Inflammatory macrophage treated with lipopolysaccharide for 1 hour (primary cell): ENCODE measurements around the gene NMNAT2.
"Not testable (repeated sequence)": the region's sequence is repeated elsewhere in the genome, so short reads cannot be mapped to it uniquely, and the experiment has no call there.

Source experiments
- DNase-seq, 2 donors: peaks; one replicate each; pipeline ENCODE4 v3.0.0-alpha.2; 2020 to 2022

Gene NMNAT2

DNA sequence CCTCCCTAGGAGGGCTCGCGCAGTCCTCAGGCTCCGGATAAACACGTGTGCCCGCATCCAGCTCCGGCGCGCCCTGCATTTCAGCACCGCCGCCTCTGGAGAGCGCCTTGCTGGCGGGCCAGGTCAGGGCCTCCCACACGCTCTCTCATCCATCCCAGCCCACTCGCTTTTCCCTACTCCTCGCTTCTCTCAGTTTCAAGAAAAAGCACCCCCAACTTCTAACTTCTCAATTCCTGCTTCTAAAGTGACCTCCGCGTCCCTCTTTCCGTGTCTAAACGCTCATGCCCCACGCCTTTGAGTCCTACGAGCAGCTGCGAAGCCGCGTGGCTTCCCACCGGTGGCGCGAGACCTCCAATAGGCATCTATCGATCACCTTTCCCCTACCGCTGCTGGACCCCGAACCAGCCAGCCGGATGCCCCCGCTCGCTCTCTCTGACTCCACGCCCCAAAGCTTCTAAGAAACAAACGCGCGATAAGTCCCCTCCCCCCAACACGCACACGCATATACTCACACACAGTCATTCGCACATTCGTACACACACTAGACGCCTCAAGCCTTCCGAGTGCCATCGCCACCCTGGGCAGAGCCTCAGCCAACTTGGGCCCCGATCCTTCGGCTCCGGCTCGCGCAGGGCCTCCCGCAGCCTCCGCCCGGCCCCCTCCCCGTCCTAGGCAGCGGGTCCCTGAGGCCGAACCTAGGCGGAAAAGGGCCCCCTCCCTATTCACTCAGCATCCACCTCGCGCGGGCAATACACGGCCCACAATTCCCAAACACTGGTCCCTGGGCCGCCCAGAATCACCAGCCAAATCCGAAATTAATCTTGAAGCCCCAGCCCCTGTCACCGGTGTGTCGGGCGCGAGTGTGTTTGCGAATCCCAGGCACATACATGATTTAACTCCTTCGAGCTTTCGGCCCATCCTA, 1.1 kb downstream of the NMNAT2 start:
- DNase-seq = peak; percentile 32 to 51

DNA sequence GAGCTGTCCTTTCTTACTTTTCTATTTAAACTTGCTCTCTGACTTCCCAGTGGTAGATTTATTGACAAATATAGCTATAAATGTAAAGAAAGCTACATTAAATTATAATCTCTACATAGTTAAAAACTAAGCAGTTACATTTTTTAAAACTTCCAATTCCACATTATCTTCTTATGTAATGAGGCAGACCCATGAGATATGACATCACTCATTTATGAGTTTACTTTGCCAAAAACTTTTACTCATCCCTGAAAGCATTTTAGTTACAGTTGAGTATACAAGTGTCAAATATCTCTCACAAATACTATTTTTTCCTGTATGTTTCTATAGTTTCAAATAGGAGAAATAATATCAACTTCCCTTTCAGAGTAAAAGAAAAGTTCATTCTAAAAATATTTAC, 3.8 kb downstream of the NMNAT2 start:
- no peak for DNase-seq

DNA sequence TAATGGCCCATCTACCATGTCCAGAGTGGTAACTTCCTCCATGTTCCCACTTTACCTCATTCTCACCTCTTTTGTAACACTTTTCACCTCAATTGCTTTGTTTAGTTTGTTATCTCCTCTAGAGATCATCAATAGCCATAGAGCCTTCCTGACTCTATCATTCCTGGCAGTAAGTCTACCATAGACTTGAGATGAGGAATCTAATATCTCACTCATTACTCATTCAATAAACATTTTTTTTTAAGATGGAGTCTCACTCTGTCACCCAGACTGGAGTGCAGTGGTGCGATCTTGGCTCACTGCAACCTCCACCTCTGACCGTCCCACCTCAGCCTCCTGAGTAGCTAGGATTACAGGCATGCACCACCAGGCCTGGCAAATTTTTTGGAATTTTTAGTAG, 7.1 kb downstream of the NMNAT2 start:
- no peak for DNase-seq

DNA sequence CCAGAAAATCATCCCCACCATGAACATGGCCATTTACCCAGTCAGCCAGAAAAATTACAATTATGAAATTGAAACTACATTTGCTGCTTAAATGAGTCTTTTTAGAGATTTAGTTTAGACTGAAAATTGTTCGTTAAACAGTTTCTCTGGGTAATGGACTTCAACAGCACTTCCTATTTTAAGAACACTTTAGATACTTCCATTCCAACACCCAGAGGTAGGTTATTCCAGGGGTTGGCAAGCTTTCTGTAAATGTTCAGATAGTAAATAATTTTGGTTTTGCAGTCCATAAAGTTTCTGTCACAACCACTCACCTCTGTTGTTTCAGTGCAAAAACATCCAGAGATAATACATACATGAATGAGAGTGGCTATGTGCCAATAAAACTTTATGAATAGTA, 10.2 kb downstream of the NMNAT2 start:
- DNase-seq = no peak

DNA sequence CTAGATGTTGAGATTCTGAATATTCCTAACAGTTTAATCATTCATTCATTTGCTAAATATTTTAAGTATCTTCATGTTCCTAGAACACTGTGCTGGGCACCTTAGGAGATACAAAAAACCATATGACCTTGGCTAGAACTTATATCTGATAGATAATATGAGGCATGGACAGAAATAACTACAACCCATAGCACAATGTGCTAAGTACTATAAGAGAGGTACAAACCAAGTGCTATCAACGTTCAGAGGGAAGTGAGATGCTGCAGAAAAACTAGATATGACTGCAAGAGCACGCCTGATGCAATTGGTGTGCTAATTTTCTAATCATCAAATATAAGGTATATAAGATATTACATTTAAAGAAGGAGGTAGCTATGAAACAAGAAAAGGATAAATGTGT, 10.7 kb downstream of the NMNAT2 start:
- DNase-seq = no peak

DNA sequence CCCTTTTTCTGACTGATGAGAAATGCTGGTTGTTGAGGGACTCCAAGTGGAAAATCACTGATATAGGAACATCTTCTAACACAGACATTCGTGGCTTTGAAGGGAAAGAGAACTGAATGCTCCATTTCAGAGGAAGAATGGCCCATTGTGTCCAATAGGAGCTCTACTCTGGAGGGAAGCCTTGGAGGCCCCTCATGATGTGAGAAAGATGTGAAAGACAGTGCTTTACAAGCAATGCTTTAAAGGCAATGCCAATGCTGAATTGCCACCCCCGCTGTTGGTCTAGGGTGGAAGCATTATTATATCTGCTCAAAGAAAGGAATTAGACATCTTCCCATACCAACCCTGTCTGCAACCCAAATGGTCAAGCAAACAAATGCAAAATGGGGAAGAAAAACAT, 13.7 kb downstream of the NMNAT2 start:
- no peak for DNase-seq

DNA sequence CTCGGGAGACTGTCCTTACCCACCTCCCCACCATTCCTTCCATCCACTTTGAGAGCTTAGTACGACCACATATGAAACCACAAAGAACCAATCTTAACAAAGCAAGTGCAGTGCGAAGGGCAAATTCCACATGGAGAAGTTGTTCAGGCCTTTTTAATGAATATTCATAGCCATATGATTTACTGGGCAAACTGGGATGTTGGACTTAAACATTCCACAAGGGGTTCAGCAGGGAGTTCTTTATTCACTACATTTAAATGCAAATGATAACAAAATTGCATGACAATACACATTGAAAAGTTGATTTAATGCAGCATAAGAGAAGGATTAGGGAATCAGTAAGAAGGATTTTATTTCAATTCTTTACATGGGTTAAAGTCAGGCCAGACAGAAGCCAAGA, 14.7 kb downstream of the NMNAT2 start:
- DNase-seq = no peak

DNA sequence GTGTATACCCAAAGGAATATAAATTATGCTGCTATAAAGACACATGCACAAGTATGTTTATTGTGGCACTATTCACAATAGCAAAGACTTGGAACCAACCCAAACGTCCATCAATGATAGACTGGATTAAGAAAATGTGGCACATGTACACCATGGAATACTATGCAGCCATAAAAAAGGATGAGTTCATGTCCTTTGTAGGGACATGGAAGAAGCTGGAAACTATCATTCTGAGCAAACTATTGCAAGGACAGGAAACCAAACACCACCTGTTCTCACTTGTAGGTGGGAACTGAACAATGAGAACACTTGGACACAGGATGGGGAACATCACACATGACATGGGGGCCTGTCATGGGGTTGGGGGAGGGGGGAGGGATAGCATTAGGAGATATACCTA, 16.6 kb downstream of the NMNAT2 start:
- DNase-seq = not testable (repeated sequence)

DNA sequence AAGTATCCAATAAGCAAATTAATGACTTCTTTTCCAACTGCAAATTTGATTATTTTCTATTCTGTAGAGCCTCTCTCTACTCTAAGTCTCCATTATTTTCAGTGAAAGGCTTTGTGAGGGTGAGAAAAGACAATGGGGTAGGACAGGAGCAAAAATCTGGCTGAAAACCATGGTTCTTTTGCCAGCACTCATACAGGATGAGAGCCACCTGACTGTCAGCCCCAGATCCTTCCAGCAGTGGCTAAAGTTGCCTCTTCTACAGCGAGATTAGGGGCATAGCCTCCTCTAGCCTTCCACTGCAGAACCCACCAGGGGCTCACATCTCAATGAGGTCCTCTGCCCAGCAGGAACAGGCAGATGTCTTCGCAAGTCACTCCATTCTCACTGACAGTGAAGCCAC, 23.7 kb downstream of the NMNAT2 start:
- no peak for DNase-seq

DNA sequence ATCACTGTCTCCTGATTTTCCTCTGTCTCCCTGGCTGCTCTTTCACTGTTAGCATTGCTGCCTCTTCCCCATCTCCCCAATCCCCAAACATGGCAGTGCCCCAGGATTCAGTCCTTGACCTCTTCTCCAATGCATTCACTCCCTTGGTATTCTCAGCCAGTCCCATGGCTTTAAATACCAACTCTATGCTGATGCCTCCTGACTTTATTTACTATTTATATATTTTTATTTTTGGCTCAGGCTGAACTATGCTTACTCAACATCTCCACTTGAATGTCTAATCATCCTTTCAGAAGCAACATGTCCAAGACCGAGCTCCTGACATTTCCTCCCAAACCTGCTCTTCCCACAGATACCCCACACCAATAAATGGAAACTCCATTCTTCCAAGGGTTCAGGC, 26.3 kb downstream of the NMNAT2 start:
- no peak for DNase-seq

DNA sequence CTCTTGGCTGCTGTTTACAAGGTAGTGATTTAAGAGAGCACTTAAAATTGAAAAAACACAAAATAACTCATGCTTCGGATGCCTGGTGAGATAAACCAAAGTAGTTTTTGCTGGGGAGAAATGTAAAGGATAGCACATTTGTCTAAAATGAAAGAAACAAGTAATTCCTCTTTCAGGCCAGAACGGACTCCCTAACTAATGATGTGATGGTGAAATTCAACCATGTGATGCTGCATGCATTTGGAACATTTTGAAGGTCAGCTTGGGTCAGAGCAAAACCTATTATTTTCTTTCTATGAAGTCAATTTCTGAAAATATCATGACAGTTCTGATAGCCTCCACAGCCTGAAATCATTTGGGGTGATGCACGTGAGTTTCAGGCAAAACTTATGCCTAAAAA, 27.6 kb downstream of the NMNAT2 start:
- DNase-seq = peak; percentile 27 to 37

DNA sequence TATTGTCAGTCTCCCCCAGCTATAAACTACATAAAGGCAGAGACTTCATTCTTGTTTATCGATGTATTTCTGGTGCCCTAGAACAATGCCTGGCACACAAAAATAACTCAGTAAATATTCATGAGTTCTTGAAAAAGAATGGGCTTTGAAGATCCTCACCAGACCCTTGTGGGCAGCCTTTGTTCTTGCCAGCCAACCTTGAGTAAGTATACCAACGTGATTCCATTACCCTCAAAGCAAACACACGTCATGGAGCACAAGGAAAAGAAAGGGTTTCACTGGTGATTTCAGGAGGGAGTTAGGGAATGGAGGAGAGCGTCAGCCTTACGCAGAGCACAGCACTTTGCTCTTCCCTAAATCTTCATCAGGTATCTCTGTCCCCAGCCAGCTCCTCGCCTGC, 29.4 kb downstream of the NMNAT2 start:
- DNase-seq = no peak

DNA sequence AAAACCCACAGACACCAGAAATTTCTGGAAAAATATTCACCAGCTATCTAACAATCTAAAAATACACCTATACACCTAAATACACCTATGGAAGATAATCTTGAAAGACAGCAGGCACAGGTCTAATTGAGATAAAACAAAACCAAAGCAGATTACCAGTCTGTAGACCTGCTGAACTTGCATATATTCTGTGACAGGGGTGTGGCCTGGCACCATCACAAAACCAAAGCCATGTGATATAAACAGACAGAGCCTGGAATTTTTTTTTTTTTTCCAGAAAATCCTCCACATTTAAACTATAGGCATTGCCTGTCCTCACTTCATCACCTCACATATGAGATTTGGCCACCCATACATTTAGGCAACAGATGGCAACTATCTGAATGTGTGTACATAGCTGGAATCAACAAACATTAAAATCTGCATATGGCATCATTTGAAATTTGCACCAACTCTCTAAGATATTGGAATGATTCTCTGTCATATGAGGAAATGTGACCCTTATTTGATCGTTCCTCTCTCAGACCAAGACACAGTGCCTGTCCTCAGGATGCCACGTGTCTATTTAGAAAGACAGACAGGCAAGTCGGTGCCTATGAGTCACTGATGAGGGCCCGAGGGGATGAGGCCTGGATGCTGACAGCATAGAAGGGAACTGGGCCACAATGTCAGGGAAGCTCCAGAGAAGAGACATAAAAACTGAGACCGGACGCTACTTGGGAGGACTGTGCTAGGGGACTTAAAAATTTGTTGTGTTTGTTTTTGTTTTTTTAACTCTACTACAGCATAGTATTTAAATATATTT, 32.6 kb downstream of the NMNAT2 start:
- no peak for DNase-seq

DNA sequence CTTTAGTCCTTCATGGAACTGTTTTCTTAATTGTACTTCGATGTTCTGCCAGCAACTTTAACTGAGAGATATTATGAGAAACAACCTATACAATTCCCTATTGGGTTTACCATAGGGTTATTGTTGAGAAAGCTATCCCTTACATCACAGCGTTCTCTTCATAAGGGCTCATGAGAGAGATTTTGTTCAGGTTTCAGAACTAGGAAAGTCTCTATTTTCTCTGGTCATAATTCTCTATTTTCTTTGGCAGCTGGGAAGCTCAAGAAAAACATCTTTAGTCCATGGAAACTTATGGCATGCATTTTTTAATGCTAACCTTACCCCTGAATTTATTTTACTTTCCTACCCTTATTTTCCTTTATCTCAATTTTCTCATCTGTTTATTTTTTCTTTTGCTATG, 38.2 kb downstream of the NMNAT2 start:
- no peak for DNase-seq

DNA sequence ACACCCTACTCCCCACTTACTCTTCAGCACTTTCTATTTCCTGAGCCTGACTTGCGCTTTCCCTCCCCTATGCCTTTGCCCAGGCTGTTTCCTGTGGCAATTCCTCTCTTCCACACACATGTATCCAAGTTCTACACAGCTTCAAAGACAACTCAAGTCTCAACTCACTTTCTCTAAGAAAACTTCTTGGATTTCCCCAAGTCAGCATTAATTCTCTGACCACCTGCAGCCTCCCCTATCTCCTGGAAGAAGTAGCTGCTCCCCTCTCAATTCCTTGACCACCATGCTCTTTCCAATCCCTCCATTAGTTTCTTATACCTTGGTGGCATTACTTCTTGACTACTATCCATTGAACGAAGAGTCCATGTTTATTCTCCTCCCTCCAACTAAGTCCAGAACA, 42.8 kb downstream of the NMNAT2 start:
- DNase-seq = no peak

DNA sequence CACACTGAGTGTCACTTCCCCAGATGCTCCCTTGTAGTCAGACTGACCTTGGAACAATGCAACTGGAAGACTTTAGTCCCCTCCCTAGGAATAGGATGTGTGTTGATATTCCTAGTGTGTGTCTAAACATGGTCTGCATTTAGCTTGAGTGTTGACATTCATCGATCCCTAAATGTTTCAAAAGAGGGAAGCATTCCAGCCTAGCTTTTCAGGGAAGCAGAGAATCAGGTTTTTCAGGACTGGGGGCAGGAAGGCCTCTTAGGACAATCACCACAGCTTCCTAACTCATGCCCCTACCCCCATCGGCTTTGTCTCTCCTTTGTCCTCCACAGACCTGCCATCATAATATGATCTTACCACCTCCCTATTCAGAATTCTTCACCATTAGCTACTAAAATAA, 43.4 kb downstream of the NMNAT2 start:
- DNase-seq = no peak

DNA sequence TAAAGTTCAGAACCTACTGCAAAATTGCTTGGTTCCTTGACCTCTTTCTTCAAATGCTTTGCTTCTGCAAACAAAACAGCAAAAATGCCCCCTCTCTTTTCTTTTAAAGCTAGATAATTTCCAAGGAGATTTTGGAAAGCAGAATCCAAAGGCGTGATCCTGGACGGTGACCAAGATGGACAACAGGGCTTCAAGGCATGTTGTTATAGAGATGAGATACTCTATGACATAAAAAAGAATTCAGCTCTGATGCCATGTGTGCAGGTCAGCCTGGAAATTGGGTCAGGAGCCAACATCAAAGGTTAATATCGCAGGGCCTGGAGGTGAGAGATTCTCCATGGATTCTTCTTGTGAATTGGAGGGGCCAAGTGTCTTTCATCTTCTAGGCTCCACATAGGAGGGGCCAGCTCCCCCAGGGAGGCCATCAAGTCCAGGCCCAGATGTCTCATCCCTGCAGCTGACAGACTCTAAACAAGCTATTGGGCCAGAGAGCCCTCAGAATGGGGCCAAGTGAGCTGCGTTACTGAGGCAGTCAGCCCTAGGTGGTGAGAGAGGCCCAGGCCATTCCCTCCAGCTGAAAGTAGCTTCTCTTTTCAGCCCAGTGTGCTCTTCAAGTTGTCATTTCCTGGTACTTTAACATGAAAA, 45.5 kb downstream of the NMNAT2 start:
- no peak for DNase-seq

DNA sequence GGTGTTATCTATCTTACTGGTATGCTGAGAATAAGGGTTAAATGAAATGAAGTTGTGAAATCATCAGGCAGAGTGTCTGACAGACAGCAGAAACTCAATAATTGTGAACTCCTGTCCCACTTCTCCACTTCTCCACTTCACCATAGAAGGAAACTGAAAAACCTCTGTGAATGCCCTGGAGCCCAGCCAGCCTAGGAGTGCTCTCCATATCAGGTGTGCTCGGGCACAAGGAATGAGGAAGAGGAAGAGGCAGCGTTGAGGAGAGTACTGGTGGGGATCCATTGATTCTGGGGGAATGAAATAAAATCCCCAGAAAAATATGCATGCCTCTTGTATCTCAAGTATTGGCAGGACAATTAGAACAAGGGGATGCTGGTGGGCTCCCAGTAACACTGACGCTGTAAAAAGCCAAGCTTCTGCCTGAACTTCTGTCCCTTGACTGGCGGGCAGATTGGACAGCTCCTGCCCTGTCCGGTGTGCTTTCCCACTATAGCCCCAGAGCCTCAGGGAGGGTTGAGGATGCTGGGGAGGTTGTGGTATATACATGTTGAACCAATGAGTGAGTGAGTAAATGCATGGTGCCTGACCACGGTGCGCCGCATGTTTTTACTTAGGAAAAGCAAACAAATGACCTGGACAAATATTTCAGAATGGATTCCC, 47.7 kb downstream of the NMNAT2 start:
- no peak for DNase-seq

DNA sequence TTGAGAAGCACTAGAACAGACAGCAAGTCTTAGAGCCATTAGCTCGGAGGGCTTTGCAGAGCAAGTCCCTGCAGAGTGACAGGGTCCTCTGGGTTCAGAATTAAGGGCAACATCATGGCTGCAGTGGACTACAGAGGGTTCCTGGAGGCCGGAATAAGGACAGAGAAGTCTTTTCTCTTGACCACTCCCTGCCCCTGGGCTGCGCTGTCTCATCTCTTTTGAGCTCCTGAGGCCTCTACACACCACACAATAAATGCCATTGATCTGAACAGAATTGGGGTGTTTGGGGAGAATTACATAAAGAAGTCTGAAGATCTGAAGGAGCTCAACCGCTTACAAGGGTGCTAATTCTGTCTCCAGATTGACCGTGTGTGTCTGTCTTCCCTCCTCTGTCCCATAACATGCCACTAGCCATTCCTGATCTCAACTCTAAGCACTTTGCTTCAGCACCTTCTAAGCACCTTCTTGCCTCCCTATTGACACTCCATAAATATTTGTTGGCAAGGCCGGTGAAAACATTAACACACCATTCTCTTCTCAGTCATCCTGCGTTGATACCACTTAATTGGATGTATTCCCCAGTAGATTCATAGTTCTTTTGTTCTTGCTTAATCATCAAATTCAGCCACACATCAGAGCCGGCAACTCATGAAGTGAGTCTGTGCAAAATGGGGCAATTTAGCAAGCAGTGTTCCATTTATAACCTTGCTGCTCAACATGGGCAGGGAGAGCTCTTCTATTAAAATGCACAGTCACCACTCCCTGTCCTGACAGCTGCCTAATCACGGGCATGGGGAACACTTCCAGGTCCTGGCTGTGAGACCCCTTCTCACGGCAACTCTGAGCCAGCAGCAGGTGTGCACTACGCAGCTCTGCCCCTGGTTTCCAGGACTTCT, 49.7 kb downstream of the NMNAT2 start:
- DNase-seq = no peak

DNA sequence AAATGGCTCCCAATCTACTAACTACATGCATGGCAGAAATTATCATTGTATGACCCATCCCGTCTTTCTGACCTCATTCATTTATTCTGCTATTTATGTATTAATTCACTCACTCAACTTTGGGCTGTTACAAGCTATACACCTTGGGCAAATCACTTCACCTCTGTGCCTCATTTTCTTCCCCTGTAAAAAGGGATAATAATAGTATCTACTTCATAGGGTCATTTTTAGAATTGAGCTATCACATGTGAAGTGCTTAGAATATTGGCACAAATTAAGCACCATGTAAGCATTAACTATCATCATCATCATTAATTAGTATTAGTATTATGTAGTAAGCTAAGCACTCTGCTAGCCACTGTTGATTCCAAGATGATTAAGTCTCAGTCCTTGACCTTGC, 52.1 kb downstream of the NMNAT2 start:
- no peak for DNase-seq

DNA sequence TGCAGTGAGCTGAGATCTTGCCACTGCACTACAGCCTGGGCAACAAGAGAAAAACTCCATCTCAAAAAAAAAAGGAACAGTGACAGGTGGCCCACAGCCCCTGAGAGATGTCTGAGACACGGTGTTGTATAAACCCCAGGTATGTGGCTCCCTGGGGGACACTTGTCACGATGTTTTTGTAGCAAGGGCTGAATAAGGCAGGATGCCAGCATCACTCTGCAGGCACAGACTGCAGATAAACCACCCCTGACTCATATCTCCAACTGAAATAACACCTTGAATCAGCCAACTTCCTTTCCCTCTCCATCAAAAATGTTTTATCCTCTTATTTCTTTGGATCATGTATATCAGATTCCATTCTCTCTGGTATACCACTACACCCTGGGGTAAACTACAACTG, 52.5 kb downstream of the NMNAT2 start:
- no peak for DNase-seq

DNA sequence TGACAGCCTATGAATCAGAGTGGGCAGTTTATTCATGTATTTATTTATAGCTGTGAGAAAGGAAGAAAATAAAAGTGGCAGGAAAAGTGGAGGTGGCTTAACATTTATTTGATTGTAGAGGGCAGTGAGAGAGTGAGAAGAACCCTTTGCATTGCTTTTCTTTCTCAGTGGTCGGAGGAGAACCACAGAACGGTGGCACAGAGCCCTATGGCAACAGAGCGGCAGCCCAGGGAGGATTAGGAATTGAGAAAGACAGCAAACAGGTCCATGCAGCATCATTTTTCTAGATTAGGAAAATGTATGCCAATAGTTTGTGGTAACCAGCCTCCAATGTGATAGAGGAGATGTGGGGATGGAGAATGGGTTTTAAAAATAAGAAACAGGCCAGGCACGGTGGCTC, 53.1 kb downstream of the NMNAT2 start:
- DNase-seq = no peak
